BE2C (cell line): ENCODE measurements around the gene ITGA8.

Experiments
- DNase-seq: peaks from one replicate; pipeline ENCODE4 v3.0.0-alpha.2; 2020
- H3K27me3 ChIP-seq: fragments of 250-450 bp; sonication (Bioruptor Pico); 2 replicates; pipeline ENCODE4 v1.5.1; 2020; ENCODE audit warnings: mild to moderate bottlenecking
- H3K36me3 ChIP-seq: fragments of 250-450 bp; sonication (Bioruptor Pico); 2 replicates; pipeline ENCODE4 v1.5.1; 2020; ENCODE audit warnings: mild to moderate bottlenecking
- H3K4me1 ChIP-seq: fragments of 250-450 bp; sonication (Bioruptor Pico); 2 replicates; pipeline ENCODE4 v1.5.1; 2020
- H3K4me3 ChIP-seq: 2 replicates; pipeline ENCODE4 v1.5.1; 2011; ENCODE audit warnings: low read depth, low read length
- H3K9me3 ChIP-seq: fragments of 250-450 bp; sonication (Bioruptor Pico); 2 replicates; pipeline ENCODE4 v1.5.1; 2020
- TF ChIP-seq, protein P1 (sequence below): IDR thresholded peaks from 2 replicates; pipeline ENCODE4 v1.5.1; 2012; ENCODE audit warnings: mild to moderate bottlenecking, low read depth, low read length

ITGA8 gene

DNA sequence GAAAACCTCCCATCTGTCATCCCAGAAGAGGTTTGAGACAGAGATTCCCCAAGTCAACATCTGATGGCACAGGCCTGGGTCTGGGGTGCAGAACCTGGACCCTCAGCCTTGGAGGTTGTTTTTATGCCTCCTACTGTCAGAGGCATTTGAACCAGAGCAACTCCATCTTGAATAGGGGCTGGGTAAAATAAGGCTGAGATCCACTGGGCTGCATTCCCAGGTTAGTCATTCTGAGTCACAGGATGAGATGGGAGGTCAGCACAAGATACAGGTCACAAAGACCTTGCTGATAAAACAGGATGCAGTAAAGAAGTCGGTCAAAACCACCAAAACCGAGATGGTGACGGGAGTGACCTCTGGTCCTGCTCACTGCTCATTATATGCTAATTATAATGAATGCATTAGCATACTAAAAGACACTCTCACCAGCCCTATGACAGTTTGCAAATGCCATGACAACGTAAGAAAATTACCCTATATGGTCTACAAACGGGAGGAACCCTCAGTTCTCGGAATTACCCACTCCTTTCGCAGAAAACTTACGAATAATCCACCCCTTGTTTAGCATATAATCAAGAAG, 92.0 kb downstream of the ITGA8 start:
- Histone ChIP-seq H3K4me1 (no peaks in the 10 kb centered on the region), H3K4me3 (no peak overlapping the region), H3K9me3 (no peaks in the 10 kb centered on the region), H3K27me3 (peaks cover 4% of the 10 kb centered on the region; the same call in 1 of the 2 replicates), H3K36me3 (no peaks in the 10 kb centered on the region)
- no peak for DNase-seq
- TF ChIP-seq, protein P1, sequence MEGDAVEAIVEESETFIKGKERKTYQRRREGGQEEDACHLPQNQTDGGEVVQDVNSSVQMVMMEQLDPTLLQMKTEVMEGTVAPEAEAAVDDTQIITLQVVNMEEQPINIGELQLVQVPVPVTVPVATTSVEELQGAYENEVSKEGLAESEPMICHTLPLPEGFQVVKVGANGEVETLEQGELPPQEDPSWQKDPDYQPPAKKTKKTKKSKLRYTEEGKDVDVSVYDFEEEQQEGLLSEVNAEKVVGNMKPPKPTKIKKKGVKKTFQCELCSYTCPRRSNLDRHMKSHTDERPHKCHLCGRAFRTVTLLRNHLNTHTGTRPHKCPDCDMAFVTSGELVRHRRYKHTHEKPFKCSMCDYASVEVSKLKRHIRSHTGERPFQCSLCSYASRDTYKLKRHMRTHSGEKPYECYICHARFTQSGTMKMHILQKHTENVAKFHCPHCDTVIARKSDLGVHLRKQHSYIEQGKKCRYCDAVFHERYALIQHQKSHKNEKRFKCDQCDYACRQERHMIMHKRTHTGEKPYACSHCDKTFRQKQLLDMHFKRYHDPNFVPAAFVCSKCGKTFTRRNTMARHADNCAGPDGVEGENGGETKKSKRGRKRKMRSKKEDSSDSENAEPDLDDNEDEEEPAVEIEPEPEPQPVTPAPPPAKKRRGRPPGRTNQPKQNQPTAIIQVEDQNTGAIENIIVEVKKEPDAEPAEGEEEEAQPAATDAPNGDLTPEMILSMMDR, result no peak

DNA sequence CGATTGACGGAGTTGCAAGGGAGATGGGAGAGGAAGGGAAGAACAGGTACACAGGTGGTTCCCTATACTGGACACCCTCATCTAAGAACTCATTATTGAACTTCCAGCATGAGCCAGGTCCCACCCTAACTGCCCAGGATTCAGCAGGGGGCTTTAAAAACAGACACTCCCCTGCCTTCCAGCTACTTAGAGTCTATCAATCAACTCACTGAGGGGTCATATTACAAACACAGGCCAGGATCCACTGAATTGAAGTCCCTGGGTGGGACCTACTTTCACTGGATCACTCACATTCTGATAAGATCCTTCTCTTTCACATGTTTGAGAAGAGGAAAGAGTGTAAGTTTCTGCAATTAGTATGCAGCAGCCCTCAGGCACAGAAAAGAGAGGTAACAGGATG, 92.8 kb downstream of the ITGA8 start:
- H3K36me3 ChIP-seq, result no peaks in the 10 kb centered on the region
- no peak overlapping the region for H3K4me3 ChIP-seq
- DNase-seq, result no peak
- TF ChIP-seq, protein P1, result no peak
- no peaks in the 10 kb centered on the region for H3K4me1 ChIP-seq
- H3K27me3 ChIP-seq, result no peaks in the 10 kb centered on the region; the same call in 1 of the 2 replicates
- H3K9me3 ChIP-seq, result no peaks in the 10 kb centered on the region

DNA sequence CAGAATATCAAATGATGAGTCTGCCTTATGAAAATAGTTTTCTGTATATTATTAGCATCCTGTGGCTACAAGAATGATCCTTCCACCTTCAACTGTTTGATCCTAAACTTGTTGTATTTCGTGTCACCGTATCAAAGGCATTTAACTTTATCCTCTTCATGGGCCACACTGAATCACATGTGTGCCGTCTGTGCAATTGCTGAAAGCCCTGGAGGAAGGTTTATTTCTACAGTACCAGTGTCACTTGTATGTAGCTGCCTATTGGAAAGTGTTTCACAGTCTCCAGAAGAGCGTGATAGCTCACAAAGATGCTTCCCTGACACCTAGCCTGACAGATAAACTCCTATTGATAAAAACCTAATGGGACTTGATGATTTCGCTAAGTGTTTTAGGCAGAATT, 94.5 kb downstream of the ITGA8 start:
- Histone ChIP-seq H3K9me3 (no peaks in the 10 kb centered on the region), H3K27me3 (peaks cover 3% of the 10 kb centered on the region; the same call in 1 of the 2 replicates), H3K36me3 (no peaks in the 10 kb centered on the region), H3K4me1 (no peaks in the 10 kb centered on the region), H3K4me3 (no peak overlapping the region)
- TF ChIP-seq, protein P1, result no peak
- no peak for DNase-seq

DNA sequence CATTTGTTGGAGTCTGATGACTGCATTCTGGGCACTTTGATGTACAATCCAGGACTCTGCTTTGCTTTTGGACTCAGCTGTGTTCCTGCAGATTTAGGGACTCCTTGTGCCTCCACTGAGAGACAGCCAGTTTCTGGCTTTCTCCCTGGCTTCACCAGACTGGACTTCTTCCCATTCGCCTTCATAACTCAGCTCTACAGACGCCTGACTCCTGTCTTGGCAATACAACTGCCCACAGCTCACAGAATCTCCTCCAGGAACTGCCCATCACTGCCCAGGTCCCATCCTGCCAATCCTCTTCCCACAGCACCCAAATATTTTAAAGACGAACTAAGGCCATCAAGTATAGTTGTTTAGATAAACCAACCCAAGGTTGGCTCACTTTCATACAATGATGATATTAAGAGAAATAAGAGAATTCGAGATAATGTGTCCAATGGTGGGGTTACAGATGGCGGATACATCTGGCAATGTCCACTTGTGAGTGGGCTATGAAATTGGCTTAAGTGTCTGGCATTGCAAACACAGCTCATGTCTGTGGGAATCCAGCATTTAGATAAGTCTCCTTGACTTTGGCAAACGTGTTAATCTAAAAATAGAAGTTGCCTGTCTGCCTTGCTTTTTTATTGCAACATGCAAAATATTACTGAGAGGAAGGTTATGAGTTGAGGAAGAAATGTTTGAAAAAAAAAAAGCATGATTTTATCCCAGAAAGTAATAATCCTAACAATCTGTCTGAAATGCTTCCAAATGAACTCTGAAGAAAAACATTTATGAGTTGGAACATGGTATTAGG, 95.1 kb downstream of the ITGA8 start:
- H3K36me3 ChIP-seq, result no peaks in the 10 kb centered on the region
- no peak for DNase-seq
- no peaks in the 10 kb centered on the region for H3K9me3 ChIP-seq
- TF ChIP-seq, protein P1, result no peak
- H3K27me3 ChIP-seq, result peaks cover 3% of the 10 kb centered on the region; the same call in 1 of the 2 replicates
- H3K4me3 ChIP-seq, result no peak overlapping the region
- no peaks in the 10 kb centered on the region for H3K4me1 ChIP-seq

DNA sequence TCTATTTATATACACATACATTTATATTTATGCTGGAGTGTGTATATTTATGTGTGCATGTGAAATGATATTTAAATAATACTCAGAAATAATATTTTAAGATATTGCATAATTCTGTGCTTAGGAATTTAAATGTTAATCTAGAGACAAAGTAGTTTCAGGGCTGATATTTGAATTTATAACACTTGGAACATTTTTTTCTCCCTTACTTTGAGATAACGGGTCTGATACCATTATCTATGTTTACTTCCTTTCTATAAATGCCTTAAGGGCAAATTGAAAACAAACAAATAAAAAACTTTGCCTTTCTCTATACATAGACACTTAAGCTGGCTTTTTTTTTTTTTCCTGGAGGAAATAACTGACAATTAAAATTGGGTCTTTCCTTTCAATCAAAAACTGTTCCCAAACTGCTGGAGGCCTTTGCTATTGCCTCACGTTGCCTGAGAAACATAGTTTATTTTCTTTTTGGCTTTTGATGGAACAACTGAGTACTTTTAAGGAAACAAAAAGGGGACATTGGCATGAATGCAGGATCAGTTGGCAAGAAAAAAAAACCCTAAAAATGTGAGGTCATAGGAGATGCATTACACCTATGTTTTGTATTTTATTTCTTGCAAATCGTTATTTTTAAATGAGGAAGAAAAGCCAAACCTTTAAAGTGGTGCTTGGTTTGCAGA, 98.7 kb downstream of the ITGA8 start:
- Histone ChIP-seq H3K27me3 (peaks cover 3% of the 10 kb centered on the region; the same call in 1 of the 2 replicates), H3K36me3 (no peaks in the 10 kb centered on the region)

More for the DNA sequence above, 98.7 kb downstream of the ITGA8 start:
- TF ChIP-seq, protein P1, result no peak
- H3K9me3 ChIP-seq, result no peaks in the 10 kb centered on the region
- no peaks in the 10 kb centered on the region for H3K4me1 ChIP-seq
- DNase-seq, result no peak
- H3K4me3 ChIP-seq, result no peak overlapping the region
